Measurements from ENCODE around the gene RAC2.

- TF ChIP-seq CTCF (IDR thresholded peaks at IDR 0.05): no peak
- no peak for TF ChIP-seq POLR2A (IDR thresholded peaks at IDR 0.05)
These were observed 18.3 kb upstream of the RAC2 start for GRCh38 chr22:37262346-37262745.

All from adrenal gland (tissue), 5 donors.